LNCAP (cell line): ENCODE results near the gene HSH2D.

Experiments used
- TF ChIP-seq, protein P1 (sequence below): fragments of 450-650 bp; IDR thresholded peaks from 2 replicates; pipeline ENCODE4 v1.5.1; 2017; ENCODE audit warnings: mild to moderate bottlenecking

HSH2D gene

DNA sequence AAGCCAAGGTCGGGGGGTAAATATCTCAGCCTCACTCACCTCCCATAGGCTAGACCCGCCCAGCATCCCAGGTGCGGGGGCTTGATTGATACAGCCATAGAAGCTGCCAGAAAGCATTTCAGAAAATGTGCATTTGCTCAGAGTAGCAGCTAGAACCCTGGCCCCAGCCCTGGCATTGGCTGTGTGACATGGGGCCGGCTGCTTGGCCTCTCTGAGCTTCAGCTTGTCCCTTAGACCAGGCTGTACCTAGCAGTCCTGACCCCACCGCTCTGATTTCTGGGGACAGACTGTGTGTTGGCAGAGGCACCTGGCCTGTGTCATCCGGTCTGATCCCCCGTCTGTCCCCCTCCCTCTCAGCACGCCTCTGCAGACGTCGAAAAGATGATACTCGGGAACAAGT, 16.4 kb upstream of the HSH2D start:
- TF ChIP-seq, protein P1, sequence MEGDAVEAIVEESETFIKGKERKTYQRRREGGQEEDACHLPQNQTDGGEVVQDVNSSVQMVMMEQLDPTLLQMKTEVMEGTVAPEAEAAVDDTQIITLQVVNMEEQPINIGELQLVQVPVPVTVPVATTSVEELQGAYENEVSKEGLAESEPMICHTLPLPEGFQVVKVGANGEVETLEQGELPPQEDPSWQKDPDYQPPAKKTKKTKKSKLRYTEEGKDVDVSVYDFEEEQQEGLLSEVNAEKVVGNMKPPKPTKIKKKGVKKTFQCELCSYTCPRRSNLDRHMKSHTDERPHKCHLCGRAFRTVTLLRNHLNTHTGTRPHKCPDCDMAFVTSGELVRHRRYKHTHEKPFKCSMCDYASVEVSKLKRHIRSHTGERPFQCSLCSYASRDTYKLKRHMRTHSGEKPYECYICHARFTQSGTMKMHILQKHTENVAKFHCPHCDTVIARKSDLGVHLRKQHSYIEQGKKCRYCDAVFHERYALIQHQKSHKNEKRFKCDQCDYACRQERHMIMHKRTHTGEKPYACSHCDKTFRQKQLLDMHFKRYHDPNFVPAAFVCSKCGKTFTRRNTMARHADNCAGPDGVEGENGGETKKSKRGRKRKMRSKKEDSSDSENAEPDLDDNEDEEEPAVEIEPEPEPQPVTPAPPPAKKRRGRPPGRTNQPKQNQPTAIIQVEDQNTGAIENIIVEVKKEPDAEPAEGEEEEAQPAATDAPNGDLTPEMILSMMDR, result no peak

DNA sequence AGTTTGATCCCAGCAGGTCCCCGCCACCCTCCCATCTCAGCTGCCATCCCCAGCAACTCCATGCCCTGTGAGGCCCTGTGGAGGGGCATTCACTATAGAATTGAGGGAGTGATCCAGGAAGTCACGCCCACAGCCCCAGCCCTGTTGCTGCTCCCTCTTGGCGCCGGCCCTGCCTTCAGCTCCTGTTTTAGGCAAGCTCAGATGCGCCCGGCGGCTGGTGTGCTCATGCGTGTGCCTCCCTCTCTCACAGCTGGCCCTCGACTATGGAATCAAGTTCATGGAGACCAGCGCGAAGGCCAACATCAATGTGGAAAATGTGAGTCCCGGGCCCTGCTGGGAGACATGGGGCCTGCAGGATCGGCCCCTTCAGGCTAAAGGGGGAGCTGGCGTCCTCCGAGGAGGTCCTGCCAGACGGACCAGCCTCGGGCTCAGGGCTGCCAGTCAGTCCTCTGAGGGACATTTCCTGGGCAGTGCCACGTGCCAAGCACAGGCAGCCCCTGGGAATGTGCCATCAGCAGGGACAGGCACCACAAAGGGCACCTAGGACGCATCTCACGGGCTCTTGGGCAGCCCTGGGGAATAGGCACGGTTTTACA, 15.6 kb upstream of the HSH2D start:
- TF ChIP-seq, protein P1, result no peak

GRCh38 chr19:16131648-16132047, 11.8 kb upstream of the HSH2D start:
- TF ChIP-seq, protein P1, result no peak

GRCh38 chr19:16133818-16134217, 9.7 kb upstream of the HSH2D start:
- TF ChIP-seq, protein P1, result no peak

- TF ChIP-seq, protein P1, result no peak
These were observed 9.0 kb upstream of the HSH2D start for GRCh38 chr19:16134510-16134909.

GRCh38 chr19:16135430-16136127, 7.9 kb upstream of the HSH2D start:
- TF ChIP-seq, protein P1, result no peak

DNA sequence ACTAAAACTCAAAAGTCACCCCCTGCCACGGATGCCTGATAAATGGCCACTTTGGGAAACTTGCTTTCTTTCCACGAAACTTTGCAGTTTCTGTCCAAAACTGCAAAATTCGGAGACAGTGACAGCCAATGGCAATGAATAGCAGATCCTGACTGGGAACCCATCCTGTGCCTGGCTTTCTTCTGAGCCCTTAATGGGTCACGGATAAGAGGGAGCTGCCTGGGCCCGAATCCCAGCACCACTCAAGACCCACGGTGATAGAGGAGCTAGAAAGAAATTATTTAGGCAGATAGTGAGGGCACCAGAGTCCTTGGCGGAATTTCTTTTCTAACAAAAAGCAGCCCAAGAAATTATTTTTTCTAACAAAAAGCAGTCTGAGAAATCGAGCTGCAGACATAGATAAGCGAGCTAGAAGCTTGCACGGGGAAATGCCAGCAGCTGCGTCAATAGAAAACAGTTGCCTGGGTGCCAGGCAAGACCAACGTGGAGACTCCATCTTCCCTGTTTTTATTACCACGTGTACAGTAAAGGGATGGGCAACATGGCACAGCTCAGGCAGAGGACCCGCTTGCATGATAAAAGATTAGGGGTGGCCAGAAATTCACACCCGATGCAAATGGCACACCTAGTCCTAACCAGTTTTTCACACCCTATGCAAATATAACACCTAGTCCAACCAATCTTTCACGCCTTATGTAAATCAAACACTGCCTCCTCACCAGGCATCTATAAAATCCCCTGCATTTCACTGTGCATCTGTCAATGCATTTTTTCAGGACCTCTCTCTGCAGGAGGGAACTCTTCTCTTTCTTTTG, 7.1 kb upstream of the HSH2D start:
- TF ChIP-seq, protein P1, result no peak
